Heart right ventricle (tissue), 16 donors: ENCODE results near the gene FGGY. TPM values are rescaled to one million over a fixed set of nuclear protein-coding genes. Genes with fewer than 3 reads are reported as not detected.
A peak's percentile ranks its signal among the peaks of the same experiment; 100 is the strongest.
"Not testable (repeated sequence)": the region's sequence is repeated elsewhere in the genome, so short reads cannot be mapped to it uniquely, and the experiment has no call there.

Experiments
- ATAC-seq, 8 donors: fragments of 200-7000 bp; cut with Tn5 transposase; one replicate each; pipeline ENCODE4 v1.9.1; 2020; ENCODE audit warnings: mild to moderate bottlenecking in 8 of 8, moderate library complexity in 8 of 8, moderate number of reproducible peaks in 1 of 8
- DNase-seq, 2 donors: peaks; one replicate each; pipeline ENCODE4 v3.0.0-alpha.2; 2020
- H3K27ac ChIP-seq, 10 donors: fragments of 200-600 bp; sonication (generic) in 2 of 10; one replicate each; pipeline versions ENCODE4 v1.5.0 to v1.8.0; 2020 to 2022; ENCODE audit warnings: mild to moderate bottlenecking in 3 of 10
- H3K27me3 ChIP-seq, 7 donors: fragments of 200-600 bp; one replicate each; pipeline ENCODE4 v1.8.0; 2021 to 2022; ENCODE audit warnings: mild to moderate bottlenecking in 2 of 7
- H3K36me3 ChIP-seq, 9 donors: fragments of 200-600 bp; sonication (generic) in 1 of 9; one replicate each; pipeline versions ENCODE4 v1.5.0 to v1.8.0; 2020 to 2022; ENCODE audit warnings: mild to moderate bottlenecking in 2 of 9
- H3K4me1 ChIP-seq, 9 donors: fragments of 200-600 bp; sonication (generic) in 1 of 9; one replicate each; pipeline versions ENCODE4 v1.5.0 to v1.8.0; 2020 to 2022; ENCODE audit warnings: mild to moderate bottlenecking in 4 of 9
- H3K4me3 ChIP-seq, 10 donors: fragments of 200-600 bp; sonication (generic) in 2 of 10; one replicate each; pipeline versions ENCODE4 v1.5.0 to v1.8.0; 2020 to 2022; ENCODE audit warnings: mild to moderate bottlenecking in 7 of 10, moderate library complexity in 2 of 10
- H3K9me3 ChIP-seq, 11 donors: fragments of 200-600 bp in 10 of 11; sonication (generic) in 2 of 11; one replicate each; pipeline versions ENCODE4 v1.5.0 to v1.8.0; 2013 to 2022; ENCODE audit warnings: mild to moderate bottlenecking in 2 of 11, control low read depth in 1 of 11, moderate library complexity in 1 of 11
- WGBS, 2 donors: extraction: QIAGEN DNeasy Blood & Tissue Kit; methylation state at CpG; one replicate each; pipeline ENCODE4 v1.1.7; 2013; ENCODE audit warnings: inconsistent platforms in 1 of 2; 5-methylcytosine and 5-hydroxymethylcytosine counted together
- intact Hi-C, 10 donors: fragments of 100-400 bp; cut with DNase I; formaldehyde crosslinking; loops; one replicate each; pipeline versions ENCODE4 v1.11.1 to v1.14.2; 2022
- polyA plus RNA-seq, 2 donors: library from polyadenylated mRNA; stranded (reverse); fragments of 200-250 nt; gene quantifications; one replicate each; pipeline ENCODE4 v1.2.3, GENCODE V29; 2013
- total RNA-seq, 10 donors: library from RNA; stranded (reverse); fragmentation: NEBNext Ultra II Directional in 3 of 10; extraction: Animal tissue kit (Norgen Biotek cat#: 25700) in 3 of 10; gene quantifications; one replicate each; pipeline versions ENCODE4 v1.2.1 to v1.2.4, GENCODE V29; 2021 to 2023
- TF ChIP-seq, protein P1 (sequence below), 9 donors: fragments of 200-600 bp; sonication (generic) in 2 of 9; IDR thresholded peaks; one replicate each; pipeline versions ENCODE4 v1.5.0 to v1.8.0; 2021 to 2022; ENCODE audit warnings: antibody characterized with exemption in 9 of 9, mild to moderate bottlenecking in 5 of 9, moderate library complexity in 1 of 9
- donor health status: Arrhythmogenic right ventricular cardiomyopathy.
- donor health status: ischemic (EF 13 %, LVEDD 7.1; RV severe dilation, severe dysfunction).
- donor health status: healthy with polysubstance abuse.
- donor health status: DM: no; HTN: yes; CAD: no.
- donor health status: DM: no; HTN: no; CAD: no.
- donor health status: ischemic (EF 25% LVEDD 6.9; RV normal size, moderate dysfunction).
- donor health status: ischemic (EF 25% LVEDD 5.7; RV mildly dilated, moderate dysfunction).
- donor health status: healthy.
- donor health status: DM: yes; HTN: yes; CAD: no.
- donor health status: Ischemic cardiomyopathy.
- donor health status: ischemic (EF 35%, LVEDD 5.7; RV mildly dilated, moderate dysfunction).
- donor health status: nonischemic (EF 11% LVEDD 7.7; RV severe dilation, severe dysfunction).
- donor health status: DM: yes; HTN: yes; CAD: no.
- donor health status: PGD.
- donor health status: ischemic (EF 29% LVEDD 5.4; RV normal size, mild dysfunction).
- donor health status: nonischemic (EF 23%, LVEDD 6.1; RV moderate dilation, normal function).

The FGGY gene
- total and polyA plus RNA-seq, 12 donors = 3.1 to 51.8 (median 34.7) TPM

DNA sequence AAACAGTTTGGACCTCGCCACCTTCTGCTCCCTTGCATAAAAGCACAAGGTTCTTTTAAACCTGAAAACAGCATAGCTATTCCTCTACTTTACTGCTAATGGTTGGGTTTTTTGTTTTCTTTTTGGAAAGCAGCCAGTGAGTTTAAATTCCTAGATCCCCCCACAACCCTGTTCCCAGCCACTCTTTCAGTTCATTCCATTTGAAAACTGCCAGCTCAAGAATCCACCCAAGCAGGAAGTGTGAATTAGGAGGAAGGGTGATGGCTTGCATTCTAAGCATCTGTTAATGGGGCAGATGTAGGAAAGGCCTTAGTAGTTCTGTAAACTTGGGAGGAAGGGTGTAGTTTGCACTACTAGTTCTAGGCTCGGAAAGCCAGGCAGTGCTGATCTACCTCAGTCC lies 344.9 kb downstream of the FGGY start:
- WGBS, 2 donors = 85 to 88% methylated on average over 2 of the region's 2 CpGs
- no peak for ATAC-seq
- intact Hi-C loops = no loop called here

DNA sequence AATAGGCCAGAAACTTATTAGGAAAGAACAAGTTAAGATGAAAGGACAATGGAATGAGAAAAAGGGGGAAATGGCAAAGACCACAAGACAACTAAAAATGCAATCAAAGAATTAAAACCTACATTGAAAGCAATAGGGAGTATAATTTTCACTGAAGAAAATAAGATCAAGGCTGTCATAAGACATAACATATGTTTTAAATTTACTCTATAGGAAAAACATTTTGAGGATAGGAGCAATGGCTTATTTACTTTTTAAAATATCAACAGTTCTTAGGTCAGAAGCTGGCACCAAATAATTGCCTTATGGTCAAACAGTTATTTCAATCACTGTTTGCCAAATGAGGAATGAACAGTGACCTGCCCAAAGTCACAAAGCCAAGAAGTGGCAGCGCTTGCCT lies 346.6 kb downstream of the FGGY start:
- no peaks in the 10 kb centered on the region for H3K9me3 ChIP-seq
- H3K4me3 ChIP-seq = no peak overlapping the region
- no peak overlapping the region for H3K27ac ChIP-seq
- no peak for DNase-seq
- WGBS, 2 donors = 100% methylated on average over 1 of the region's 1 CpG
- intact Hi-C loops = no loop called here
- TF ChIP-seq, protein P1, sequence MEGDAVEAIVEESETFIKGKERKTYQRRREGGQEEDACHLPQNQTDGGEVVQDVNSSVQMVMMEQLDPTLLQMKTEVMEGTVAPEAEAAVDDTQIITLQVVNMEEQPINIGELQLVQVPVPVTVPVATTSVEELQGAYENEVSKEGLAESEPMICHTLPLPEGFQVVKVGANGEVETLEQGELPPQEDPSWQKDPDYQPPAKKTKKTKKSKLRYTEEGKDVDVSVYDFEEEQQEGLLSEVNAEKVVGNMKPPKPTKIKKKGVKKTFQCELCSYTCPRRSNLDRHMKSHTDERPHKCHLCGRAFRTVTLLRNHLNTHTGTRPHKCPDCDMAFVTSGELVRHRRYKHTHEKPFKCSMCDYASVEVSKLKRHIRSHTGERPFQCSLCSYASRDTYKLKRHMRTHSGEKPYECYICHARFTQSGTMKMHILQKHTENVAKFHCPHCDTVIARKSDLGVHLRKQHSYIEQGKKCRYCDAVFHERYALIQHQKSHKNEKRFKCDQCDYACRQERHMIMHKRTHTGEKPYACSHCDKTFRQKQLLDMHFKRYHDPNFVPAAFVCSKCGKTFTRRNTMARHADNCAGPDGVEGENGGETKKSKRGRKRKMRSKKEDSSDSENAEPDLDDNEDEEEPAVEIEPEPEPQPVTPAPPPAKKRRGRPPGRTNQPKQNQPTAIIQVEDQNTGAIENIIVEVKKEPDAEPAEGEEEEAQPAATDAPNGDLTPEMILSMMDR (IDR thresholded peaks at IDR 0.05) = no peak
- peaks cover 0 to 9% (median 0%) of the 10 kb centered on the region in 9 donors for H3K4me1 ChIP-seq
- no peaks in the 10 kb centered on the region for H3K36me3 ChIP-seq
- H3K27me3 ChIP-seq = no peaks in the 10 kb centered on the region
- no peak for ATAC-seq

More for the DNA sequence above, 344.9 kb downstream of the FGGY start:
- Histone ChIP-seq H3K27me3 (no peaks in the 10 kb centered on the region), H3K4me3 (no peak overlapping the region), H3K36me3 (no peaks in the 10 kb centered on the region), H3K27ac (no peak overlapping the region), H3K9me3 (no peaks in the 10 kb centered on the region), H3K4me1 (peaks cover 0 to 15% (median 0%) of the 10 kb centered on the region in 9 donors)
- DNase-seq = no peak
- TF ChIP-seq, protein P1 (IDR thresholded peaks at IDR 0.05) = no peak

DNA sequence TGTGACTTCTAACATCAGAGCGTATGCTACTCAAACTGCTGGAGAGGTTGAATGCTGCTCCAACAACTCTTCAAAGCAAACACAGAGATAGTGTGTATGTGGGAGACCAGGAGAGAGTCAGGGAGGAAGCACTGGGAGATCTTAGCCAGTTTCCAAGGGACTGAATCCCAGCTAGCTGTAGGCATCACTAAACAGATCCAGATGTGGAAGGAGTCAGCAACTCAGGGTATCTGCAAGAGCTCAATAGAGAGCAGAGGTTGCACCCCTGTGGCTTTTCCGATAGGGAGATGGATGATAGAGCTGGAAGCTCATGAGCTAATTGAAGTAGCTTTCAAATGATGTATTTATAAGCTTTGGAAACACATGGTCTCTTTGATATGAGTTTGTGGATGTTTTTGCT lies 349.0 kb downstream of the FGGY start:
- no peaks in the 10 kb centered on the region for H3K9me3 ChIP-seq
- TF ChIP-seq, protein P1 (IDR thresholded peaks at IDR 0.05) = no peak
- no peak overlapping the region for H3K27ac ChIP-seq
- 79 to 84% methylated on average over 2 of the region's 2 CpGs for WGBS, 2 donors
- intact Hi-C loops = no loop called here
- peak in 1 of 8 donors; percentile 24 for ATAC-seq
- DNase-seq = no peak
- peaks cover 0 to 4% (median 0%) of the 10 kb centered on the region in 9 donors for H3K4me1 ChIP-seq
- no peaks in the 10 kb centered on the region for H3K27me3 ChIP-seq
- no peaks in the 10 kb centered on the region for H3K36me3 ChIP-seq
- H3K4me3 ChIP-seq = no peak overlapping the region

DNA sequence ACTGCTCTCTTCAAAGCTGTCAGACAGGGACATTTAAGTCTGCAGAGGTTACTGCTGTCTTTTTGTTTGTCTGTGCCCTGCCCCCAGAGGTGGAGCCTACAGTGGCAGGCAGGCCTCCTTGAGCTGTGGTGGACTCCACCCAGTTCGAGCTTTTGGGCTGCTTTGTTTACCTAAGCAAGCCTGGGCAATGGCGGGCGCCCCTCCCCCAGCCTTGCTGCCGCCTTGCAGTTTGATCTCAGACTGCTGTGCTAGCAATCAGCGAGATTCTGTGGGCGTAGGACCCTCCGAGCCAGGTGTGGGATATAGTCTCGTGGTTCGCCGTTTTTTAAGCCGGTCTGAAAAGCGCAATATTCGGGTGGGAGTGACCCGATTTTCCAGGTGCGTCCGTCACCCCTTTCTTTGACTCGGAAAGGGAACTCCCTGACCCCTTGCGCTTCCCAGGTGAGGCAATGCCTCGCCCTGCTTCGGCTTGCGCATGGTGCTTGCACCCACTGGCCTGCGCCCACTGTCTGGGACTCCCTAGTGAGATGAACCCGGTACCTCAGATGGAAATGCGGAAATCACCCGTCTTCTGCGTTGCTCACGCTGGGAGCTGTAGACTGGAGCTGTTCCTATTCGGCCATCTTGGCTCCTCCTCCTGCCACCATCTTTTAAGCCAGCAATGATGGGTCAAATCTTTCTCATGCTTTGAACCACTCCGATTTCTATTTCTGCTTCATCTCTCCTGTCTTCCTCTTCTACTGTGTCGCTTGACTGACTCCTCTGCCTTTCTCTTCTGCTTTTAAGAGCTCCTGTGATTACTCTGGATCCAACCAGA lies 356.5 kb downstream of the FGGY start:
- H3K36me3 ChIP-seq, ATAC-seq, H3K4me3 ChIP-seq, H3K9me3 ChIP-seq, H3K27ac ChIP-seq, DNase-seq, H3K4me1 ChIP-seq, intact Hi-C loops, H3K27me3 ChIP-seq: not testable (repeated sequence)
- whole genome bisulfite sequencing, 2 donors = 95% methylated on average over 15 to 24 of the region's 30 CpGs

DNA sequence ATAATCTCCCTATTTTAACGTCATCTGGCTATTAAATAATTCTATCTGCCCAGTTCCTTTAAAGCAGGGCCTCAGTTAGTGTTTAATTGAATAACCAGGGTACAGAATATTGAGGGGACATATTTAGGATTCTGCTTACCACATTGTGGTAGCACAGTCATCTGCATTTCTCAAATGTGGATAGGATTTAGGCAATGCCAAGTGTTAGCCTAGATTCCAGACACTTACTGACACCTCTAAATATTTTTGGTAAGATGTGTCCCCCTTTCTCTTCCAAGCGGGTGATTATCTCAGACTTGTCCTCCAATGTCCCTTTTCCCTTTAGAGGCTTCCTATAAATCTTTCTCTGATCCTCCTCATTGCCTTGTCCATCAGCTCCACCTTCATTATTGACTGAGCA lies 357.1 kb downstream of the FGGY start:
- Histone ChIP-seq H3K36me3 (no peaks in the 10 kb centered on the region), H3K4me1 (no peaks in the 10 kb centered on the region), H3K27me3 (no peaks in the 10 kb centered on the region), H3K4me3 (no peak overlapping the region), H3K9me3 (peaks cover 0 to 4% (median 0%) of the 10 kb centered on the region in 11 donors), H3K27ac (no peak overlapping the region)
- WGBS, 2 donors = 95 to 100% methylated on average over 2 of the region's 2 CpGs
- no peak for ATAC-seq
- intact Hi-C loops = no loop called here
- DNase-seq = no peak
- TF ChIP-seq, protein P1 (IDR thresholded peaks at IDR 0.05) = no peak
